HG03045 (cell line): ENCODE measurements around the gene CEP41.

ENCODE experiments used
- ATAC-seq: cut with Tn5 transposase; IDR thresholded peaks from one replicate; pipeline ENCODE4 v1.9.1; 2021; ENCODE audit warnings: mild to moderate bottlenecking, moderate library complexity; ENCODE audit not compliant: unreplicated experiment

CEP41 gene

DNA sequence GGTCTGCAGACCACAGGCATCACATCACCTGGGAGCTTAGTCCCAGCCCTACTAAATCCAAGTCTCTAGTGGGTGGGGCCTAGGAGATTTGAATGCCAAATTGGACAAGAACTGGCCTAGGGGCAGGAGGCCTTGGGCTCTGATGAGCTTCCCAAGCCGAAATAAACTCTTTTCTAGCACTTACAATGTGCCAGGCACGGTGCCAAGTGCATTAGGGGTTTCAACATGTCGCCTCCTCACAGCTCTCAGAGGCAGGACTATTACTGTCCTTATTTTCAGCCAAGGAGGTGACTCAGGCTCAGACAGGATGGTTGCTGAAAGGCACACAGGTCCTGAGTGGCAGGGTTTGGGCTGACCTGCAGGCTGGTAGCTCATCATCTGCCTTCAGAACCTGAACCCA, 69.8 kb downstream of the CEP41 start:
- no peak for ATAC-seq

DNA sequence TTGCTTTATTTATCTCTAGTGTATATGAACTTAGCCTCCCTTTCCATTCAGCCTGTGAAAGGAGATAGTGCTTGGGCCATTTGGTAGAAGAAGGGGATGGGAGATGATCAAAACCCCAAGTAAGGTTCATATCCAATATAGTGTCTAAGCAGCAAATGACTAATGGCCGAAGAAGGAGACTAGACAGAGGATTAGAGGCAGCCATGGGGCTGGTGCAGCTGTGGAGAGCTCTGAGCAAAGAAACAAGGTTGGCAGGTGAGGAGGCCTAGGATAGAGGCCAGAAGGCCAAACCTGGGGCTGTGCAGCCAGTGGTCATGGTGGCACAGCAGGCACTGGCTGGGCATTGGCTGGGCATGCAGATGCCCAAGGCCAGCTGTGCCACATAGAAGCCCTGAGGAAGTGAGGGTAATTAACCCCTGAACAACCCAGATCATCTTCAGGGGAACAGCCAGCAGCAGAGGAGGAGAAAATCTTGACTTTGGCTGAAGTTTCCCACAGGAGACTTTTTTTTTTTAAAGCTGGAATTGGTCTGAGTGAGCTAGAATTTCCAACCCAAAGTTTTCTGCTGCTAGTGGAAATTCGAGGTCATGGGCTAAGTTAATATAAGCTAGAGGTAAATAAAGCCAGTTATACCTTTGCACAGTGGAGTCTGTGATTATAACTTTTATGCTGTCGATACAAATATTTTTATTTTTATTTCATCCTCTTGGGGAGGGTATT, 70.8 kb downstream of the CEP41 start:
- no peak for ATAC-seq

DNA sequence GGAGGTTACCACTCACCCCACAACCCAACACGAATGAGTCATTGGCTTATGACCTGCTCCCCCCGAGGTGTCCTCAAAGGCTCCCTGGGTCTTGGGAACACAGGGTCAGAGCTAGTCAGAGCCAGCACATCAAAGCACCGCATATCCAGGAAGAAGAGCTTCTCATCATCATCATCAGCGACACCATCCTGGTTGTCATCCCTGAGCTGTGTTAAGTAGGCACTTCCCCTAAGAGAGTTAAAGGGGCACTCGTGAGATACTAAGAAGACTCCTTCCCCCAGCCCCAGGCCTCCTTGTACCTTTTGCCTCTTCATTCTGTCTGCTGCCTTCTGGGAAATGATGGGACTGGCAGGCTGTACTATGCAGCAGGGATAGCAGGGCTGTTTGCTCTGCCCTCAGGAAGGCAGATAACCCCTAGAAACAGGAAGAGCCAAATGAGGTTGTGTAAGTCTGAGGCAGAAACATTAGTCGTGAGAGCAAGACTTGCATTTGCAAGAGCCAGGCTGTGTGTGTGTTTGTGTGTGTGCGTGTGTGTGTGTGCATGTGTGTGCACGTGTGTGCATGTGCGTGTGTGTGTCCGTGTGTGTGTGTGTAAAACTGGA, 71.6 kb downstream of the CEP41 start:
- ATAC-seq, result no peak

DNA sequence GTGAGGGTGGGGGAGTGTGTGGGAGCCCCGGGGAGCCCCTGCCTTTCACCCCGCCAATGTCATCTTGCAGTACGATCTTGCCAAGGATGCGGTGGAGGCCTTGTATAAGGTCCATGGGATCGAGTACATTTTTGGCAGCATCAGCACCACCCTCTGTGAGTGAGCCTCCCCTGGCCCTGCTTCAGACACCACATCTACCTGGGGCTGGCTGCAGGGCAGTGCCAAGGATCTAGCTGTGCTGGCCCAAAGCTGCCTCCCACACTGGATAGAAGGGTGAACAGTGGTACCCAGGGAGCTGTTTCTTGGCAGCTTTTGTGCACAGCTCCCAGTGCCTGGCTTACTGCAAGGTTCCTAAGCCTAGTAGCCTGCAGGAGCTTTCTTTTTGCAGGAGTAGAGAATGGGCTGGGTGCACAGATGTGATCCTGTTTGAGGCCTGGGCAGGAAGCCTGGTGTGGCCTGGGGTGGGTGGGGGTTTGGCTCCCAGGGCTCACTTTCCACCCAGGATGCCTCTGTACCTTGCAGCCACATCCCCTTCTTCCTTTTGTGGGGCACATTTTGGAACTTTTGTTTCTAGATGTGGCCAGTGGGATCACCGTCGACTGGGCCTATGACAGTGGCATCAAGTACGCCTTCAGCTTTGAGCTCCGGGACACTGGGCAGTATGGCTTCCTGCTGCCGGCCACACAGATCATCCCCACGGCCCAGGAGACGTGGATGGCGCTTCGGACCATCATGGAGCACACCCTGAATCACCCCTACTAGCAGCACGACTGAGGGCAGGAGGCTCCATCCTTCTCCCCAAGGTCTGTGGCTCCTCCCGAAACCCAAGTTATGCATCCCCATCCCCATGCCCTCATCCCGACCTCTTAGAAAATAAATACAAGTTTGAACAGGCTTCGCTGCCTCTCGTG, 72.7 kb downstream of the CEP41 start:
- ATAC-seq, result no peak

DNA sequence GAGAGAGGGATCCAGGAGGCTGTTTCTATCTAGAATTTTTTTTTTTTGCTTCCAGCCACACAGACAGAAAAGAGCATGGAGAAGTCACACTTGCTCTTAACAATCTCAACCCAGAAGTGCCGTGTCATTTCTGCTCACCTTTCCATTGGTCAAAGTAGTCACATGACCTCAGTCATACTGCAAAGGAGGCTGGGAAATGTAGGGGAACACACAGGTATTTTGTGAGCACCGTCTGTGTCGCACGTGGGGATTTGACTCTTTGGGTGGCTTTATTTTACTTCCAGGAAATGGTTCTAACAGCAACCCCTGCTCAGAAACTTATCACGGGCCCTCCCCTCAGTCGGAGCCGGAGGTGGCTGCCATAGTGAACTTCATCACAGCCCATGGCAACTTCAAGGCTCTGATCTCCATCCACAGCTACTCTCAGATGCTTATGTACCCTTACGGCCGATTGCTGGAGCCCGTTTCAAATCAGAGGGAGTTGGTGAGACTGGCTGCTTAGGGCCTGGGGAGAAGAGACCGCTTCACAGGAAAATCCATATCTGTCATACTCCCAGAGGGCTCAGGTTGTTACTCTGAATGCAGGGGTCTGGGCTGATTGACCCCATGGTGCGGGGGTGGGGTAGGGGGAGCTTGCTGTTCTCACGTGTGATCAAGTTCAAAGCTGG, 73.6 kb downstream of the CEP41 start:
- ATAC-seq, result no peak

DNA sequence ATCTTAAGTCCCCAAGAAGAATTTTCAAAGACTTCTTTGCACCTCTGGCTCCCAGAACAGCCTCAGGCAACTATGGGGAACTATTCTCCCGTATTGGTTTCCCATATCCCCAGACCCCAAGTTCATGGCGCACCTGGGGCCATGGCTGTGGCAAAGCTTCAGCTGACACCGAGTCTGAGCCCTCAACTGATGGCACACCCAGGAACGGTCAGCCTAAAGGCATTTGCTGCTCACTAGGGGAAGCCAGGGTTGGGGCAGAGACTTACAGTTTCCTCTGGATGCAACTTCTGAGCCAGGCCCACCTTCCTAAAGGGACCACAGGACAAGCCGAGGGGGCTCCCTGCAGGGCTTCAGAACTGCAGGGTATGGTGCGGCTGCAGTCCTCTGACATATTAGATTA, 74.3 kb downstream of the CEP41 start:
- no peak for ATAC-seq

DNA sequence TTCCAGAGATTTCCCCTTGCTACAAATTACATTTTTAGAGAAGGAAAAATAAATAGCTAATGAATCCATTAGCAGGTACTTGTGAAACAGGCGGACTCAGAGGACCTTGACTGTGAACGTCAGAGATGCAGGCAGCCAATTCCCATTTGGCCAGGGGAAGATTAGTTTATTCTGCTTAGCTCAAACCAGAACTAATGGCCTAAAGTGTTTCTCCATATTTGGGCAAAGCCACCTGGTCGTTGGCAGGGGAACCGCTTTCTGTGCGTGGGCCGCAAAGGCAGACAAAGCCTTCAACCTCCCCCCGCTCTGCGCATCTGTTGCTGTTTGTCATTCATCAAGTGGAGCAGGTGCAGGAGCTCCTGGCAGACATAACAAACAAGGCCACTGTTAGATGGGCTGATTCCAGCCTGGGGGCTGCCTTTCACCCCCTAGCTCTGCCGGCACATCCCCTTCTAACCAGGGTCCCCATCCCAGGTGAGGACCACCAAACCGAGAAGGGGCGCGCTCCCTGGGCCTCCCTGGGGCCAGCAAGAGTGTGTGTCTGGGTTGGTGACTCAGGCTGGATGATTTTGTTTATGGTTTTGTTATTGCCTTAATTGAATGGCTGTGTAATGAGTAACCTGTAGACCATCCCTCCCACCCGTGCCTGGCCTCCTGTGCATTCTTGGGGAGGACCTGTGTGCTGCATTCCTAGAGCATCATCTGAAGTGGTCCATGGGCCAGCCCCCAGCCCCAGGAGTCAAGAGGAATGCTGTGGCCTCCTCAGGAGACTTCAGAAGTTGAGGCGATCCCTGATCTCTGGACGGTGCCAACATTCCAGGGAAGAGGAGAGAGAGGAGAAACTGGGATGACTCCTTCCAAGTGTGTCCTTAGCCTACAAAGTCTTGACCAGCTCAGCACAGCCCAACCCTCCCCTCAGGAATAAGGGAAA, 75.0 kb downstream of the CEP41 start:
- peak; percentile 56 for ATAC-seq

DNA sequence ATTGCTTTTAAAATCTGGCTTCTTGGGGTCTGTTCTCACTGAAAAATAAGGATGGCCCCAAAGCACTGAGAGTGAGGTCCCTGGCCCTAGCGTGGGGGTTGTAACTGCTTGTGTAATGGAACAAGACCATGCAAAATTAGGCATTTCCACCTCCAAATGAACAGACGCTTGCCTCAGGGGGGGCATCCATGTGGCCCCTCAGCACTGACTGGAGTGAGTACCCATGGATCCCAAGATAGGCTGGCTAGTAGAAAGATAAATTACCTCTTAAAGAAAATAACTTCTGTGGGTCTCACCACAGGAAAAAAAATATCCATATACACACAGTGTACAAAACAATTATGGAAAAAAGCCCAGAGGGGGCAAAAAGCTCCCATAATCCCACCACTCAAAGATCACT, 75.7 kb downstream of the CEP41 start:
- no peak for ATAC-seq

DNA sequence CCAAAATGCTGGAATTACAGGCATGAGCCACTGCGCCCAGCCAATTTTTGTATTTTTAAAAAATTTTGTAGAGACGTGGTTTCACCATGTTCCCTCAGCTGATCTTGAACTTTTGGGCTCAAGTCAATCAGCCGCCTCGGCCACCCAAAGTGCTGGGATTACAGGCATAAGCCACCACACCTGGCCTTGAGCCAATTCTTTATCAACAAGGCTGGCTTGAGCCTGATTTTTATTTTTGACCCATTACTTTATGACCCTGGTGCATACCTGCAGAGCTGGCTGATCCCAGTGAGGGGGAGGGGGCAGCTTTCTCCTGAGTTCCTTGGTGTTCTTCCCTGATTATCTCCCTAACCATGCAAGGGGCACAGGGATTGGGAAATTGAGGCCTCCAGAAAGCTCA, 76.4 kb downstream of the CEP41 start:
- no peak for ATAC-seq

DNA sequence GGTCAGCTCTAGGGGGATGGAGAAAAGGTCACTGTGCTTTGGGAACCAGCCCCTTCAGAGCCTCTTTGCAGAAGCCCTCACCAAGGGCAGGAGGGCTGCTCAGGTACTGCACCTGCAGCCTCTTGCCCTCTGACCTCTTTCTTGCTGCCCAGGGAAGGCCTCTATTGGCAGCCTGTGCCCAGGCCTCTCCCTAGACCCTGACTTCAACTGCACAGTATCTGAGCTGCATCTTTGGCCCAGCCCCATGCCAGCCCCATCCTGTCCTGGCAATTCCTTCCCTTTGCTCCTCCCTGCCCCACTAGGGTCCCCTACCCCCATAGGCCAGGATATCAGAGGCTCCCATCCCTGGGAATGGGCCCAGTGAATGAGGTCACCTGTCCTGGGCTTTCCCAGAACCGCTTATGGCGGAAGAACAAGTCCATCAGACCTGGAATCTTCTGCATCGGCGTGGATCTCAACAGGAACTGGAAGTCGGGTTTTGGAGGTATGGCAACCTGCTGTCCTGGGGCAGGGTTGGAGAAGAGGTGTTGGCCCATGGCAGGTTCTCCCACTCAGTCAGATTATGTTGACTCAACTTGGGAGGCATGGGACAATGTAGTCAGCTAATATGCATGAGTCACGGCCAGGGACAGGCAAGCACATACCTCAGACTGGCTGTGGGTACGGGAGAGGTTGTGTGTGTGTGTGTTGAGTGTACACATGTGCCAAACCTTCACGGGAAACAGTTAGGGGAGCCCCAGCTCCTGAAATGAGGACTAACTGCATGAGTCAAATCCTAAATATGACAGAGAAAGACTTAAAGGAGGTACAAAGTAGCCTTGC, 77.6 kb downstream of the CEP41 start:
- peak; percentile 68 for ATAC-seq

DNA sequence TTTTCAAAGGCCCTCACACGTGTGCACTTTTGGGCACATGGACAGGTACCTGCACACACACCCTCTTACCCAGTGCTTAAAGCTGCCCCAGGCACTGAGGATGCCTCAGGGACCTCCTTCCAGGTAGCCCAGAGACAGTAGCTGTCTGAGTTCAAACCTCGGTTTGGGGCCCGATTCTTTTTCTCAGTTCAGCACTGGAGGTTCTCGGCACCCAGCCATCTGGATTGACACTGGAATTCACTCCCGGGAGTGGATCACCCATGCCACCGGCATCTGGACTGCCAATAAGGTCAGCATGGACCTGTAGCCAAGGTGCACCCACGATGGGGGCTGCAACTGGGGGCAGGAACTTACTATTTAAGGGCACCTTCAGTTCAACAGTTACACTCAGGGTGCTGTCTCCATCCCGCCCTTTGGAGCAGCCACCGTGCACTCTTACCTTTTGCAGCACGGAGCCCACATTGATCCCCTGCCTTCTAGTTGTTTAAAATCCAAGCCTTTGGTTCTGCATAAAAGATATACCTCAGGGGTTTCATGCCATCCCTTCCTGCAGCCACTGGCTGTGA, 78.5 kb downstream of the CEP41 start:
- ATAC-seq, result no peak

DNA sequence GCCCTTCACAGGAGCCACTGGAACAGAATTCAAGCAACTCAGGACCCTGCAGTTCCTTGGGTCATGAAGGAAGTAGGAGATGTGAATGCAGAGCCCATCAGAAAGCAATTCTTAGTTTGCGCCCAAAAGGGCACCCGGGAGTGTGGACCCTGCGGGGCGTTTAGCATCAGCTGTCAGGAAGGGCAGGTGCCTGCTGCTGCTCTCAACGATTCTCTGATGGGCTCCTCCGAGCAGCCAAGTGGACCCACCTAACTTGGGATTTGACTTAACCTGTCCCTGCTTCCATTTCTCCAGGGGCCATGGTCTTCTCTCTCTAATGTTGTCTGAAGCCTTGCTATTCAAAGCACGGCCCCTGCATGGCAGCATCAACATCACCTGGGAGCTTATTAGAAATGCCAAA, 79.1 kb downstream of the CEP41 start:
- ATAC-seq, result no peak

DNA sequence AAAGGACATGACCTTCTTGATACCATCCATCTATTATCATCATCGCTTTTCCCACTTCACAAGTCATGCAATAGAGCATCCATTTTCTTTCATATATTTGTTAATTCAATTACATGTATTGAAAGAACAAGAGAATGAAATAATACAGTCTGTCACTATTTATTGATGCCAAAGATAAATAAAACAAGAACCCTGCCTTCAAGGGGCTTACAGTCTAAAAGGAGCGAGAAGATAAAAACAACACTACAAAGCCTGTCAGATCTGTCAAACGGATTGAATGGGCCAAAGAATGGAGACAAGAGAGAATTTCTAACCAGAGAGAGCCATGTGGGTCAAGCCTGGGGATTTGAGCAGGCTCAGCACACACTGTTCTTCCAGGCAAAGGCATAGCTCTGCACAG, 80.3 kb downstream of the CEP41 start:
- ATAC-seq, result no peak

DNA sequence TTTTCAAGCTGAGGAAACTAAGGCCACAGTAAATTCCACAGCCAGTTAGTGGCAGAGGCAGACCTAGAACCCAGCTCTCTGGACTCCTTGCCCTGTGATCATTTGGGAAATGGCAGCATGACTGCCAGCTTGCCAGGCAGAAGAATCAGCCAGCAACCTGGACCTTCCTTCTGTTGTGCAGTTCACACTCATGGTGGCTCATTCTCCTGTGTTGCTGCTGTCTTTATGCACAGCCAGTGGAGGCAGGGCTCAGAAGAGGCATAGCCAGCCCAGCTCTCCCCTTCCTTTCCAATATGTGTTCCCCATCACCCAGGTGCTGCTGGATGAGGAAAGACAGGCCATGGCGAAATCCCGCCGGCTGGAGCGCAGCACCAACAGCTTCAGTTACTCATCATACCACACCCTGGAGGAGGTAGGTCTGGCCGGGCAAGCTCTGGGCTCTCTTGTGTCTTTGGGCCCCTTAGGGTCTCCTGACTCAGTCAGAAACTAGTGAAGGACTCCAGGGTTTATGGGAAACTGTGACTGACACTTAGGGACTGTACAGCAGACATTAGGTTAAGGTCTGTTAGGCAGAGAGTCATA, 81.4 kb downstream of the CEP41 start:
- no peak for ATAC-seq

DNA sequence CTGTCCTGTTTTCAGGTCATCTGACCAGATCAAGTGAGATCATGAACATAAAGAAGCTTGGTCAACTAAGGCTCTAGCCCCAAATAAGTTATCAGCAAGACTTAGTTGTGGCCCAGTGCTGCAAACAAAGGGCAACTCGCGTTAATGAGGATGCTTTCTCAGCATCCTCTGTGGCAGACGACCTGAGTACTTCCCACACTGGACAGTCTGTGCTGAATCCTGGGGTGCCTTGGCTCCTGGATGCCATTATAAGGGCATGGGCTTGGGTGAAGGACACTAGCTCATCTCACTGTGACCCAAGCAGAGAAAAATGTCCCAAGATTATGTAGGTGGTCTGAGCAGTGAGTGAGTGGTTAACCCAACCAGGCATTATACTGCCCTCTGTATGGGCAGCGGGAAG, 82.3 kb downstream of the CEP41 start:
- ATAC-seq, result no peak

DNA sequence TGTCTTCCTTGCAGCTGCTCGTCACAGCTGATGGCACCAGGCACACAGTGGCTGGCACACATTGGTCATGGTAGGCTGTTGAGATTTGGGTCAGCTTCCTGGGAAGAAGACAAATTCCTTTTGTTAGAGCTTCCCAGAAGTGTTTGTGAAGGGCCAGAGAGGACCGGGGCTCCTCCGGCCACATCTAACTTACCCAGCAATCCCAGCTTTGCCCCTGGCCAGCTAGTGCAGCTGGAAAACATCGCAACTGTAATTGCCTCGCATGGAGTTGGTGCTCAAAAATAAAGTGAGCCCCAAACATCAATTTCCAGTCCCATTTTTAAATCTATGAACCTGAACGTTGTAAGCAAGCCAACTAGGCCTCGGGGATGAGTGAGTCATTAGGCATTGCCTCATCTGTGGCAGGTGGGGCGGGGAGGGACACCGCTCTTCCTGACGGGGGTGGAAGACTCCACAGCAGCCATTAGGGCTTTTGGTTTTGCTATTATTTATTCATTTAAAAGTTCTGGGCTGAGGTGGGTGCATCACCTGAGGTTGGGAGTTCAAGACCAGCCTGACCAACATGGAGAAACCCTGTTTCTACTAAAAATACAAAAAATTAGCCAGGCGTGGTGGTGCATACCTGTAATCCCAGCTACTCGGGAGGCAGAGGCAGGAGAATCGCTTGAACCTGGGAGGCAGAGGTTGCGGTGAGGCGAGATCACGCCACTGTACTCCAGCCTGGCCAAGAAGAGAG, 83.8 kb downstream of the CEP41 start:
- ATAC-seq, result no peak

DNA sequence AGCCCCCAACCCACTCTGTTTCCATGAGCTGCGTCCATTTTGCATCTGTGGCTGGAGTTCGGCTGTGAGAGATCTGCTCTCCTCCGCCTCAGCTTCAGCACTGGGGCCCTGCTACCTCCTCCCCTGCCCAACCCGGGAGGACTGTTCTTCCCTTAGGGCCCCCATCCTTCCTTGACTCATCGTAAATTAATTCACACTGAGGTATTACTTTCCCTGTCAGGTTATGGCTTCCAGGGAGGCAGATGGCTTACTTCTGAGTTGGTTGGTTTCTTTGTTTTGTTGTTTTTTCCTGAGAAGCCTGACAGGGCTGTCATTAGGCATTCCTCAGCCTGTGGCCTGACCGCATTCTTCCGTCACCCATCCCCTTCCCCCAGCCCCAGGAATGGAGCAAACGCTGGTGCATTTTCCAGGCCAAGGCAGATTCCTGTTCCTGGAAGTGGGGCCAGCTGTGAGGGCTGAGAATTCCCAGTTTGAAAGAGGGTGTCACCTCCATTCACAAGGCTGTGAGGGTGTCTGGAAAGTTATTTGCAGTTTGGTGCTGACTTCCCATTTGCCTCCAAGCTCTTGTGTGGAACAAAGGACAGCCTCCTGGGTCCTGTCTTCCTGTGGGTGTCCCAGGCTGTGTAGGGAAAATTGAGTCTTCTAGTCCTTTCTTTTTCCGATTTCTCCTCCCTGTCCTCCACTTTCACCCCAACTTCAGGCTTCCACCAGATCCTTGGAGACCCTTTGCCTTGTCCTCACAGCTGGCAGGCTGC, 84.5 kb downstream of the CEP41 start:
- no peak for ATAC-seq
